Measurements from ENCODE around the gene PSMF1. TPM values are rescaled to one million over a fixed set of nuclear protein-coding genes. Genes with fewer than 3 reads are reported as not detected.
A peak's percentile ranks its signal among the peaks of the same experiment; 100 is the strongest.

The PSMF1 gene
- total and polyA plus RNA-seq, 2 of the 13 experiments (the other 11 are each of a cell fraction or from before 2014, with no cell fraction given): 82.5 to 86.0 TPM

GRCh38 chr20:1212607-1213396, 94.4 kb downstream of the PSMF1 start (continued):
- TF ChIP-seq FOXK2 (IDR thresholded peaks at IDR 0.05): no peak
- TF ChIP-seq ZNF660 (CRISPR knock-in tag; IDR thresholded peaks at IDR 0.05; ENCODE audit: borderline replicate concordance, low read depth): no peak
- no peak for TF ChIP-seq NFE2L1 (CRISPR knock-in tag; IDR thresholded peaks at IDR 0.05; ENCODE audit: borderline replicate concordance)
- no peak for TF ChIP-seq POGK (CRISPR knock-in tag; conservative IDR thresholded peaks at IDR 0.05)
- no peak for TF ChIP-seq ZNF18 (CRISPR knock-in tag; IDR thresholded peaks at IDR 0.05; ENCODE audit: insufficient replicate concordance)
- TF ChIP-seq ZNF335 (CRISPR knock-in tag; IDR thresholded peaks at IDR 0.05): no peak
- TF ChIP-seq THRA (CRISPR knock-in tag; IDR thresholded peaks at IDR 0.05; ENCODE audit: borderline replicate concordance): no peak
- TF ChIP-seq ZNF543 (CRISPR knock-in tag; IDR thresholded peaks at IDR 0.05): no peak
- no peak for TF ChIP-seq ZC3H13 (CRISPR knock-in tag; IDR thresholded peaks at IDR 0.05)
- no peak for TF ChIP-seq NONO (IDR thresholded peaks at IDR 0.05)
- 0 out of 2 replicates have a peak, but pooled peaks have one; percentile 40 for TF ChIP-seq NONO (CRISPR knock-in tag; conservative IDR thresholded peaks at IDR 0.05)
- TF ChIP-seq SMAD1 (CRISPR knock-in tag; IDR thresholded peaks at IDR 0.05; ENCODE audit: borderline replicate concordance, low read depth): no peak
- no peak for TF ChIP-seq ZNF549 (CRISPR knock-in tag; IDR thresholded peaks at IDR 0.05)
- no peak for TF ChIP-seq ZNF703 (CRISPR knock-in tag; IDR thresholded peaks at IDR 0.05; ENCODE audit: borderline replicate concordance)
- peak; percentile 95 for TF ChIP-seq SMC3 (IDR thresholded peaks at IDR 0.05; ENCODE audit: low read length)
- TF ChIP-seq HINFP (CRISPR knock-in tag; IDR thresholded peaks at IDR 0.05; ENCODE audit: low read depth): no peak
- TF ChIP-seq SP5 (CRISPR knock-in tag; IDR thresholded peaks at IDR 0.05; ENCODE audit: borderline replicate concordance, low read depth): no peak
- no peak for TF ChIP-seq THAP9 (CRISPR knock-in tag; IDR thresholded peaks at IDR 0.05; ENCODE audit: borderline replicate concordance)
- peak; percentile 46; the same call in 1 of the 2 replicates for TF ChIP-seq ZNF350 (CRISPR knock-in tag; IDR thresholded peaks at IDR 0.05; ENCODE audit: borderline replicate concordance, low read depth)
- TF ChIP-seq ATRX (CRISPR knock-in tag; IDR thresholded peaks at IDR 0.05; ENCODE audit: borderline replicate concordance): no peak
